HepG2 (cell line): ENCODE data around the gene EIF6. TPM values are rescaled to one million over a fixed set of nuclear protein-coding genes. Genes with fewer than 3 reads are reported as not detected.

Source experiments
- BCL3 ChIP-seq: sonication (generic); formaldehyde crosslinking; IDR thresholded peaks from 2 replicates; pipeline ENCODE4 v1.5.1; 2020; ENCODE audit warnings: mild to moderate bottlenecking, missing genetic modification reagents, moderate library complexity
- FOXM1 ChIP-seq: sonication (generic); formaldehyde crosslinking; IDR thresholded peaks from 2 replicates; pipeline ENCODE4 v1.5.0; 2020; ENCODE audit warnings: missing genetic modification reagents
- GATA4 ChIP-seq: sonication (generic); IDR thresholded peaks from 2 replicates; pipeline ENCODE4 v1.6.1; 2016; ENCODE audit warnings: antibody characterized with exemption, low read depth, borderline replicate concordance
- HMG20B ChIP-seq: conservative IDR thresholded peaks from 2 replicates; pipeline ENCODE4 v1.6.1; 2016; ENCODE audit warnings: missing genetic modification reagents, missing compliant biosample characterization
- KDM6A ChIP-seq: IDR thresholded peaks from 2 replicates; pipeline ENCODE4 v1.6.1; 2016; ENCODE audit warnings: low read depth
- MAFG ChIP-seq: sonication (generic); formaldehyde crosslinking; IDR thresholded peaks from 2 replicates; pipeline ENCODE4 v1.5.1; 2020; ENCODE audit warnings: mild to moderate bottlenecking, missing genetic modification reagents
- SAP130 ChIP-seq: IDR thresholded peaks from 2 replicates; pipeline ENCODE4 v1.6.1; 2016; ENCODE audit warnings: low read depth
- SKI ChIP-seq: fragments of 450-650 bp; IDR thresholded peaks from one replicate; pipeline ENCODE4 v1.6.1; 2018; ENCODE audit warnings: mild to moderate bottlenecking; ENCODE audit not compliant: partially characterized antibody
- SP1 ChIP-seq, 2 experiments: fragments of 450-650 bp in 1 of 2; sonication (generic) in 1 of 2; formaldehyde crosslinking in 1 of 2; IDR thresholded peaks; 2 replicates each; pipeline versions ENCODE4 v1.4.0 to v1.6.1; 2016 to 2020; ENCODE audit warnings: missing genetic modification reagents in 1 of 2
- polyA plus RNA-seq, 8 experiments: library from polyadenylated mRNA; depleted of rRNA in 3 of 8; stranded (reverse) in 7 of 8; unstranded in 1 of 8; fragments of >200 nt; fragmentation: Illumina TruSeq in 4 of 8; extraction: Trizol in 4 of 8; gene quantifications; 2 replicates each; pipeline versions ENCODE4 v1.2.1 to v1.2.3, GENCODE V29; 2011 to 2016; ENCODE audit warnings: low read depth in 4 of 8, missing spikeins in 1 of 8, mixed read lengths in 1 of 8; ENCODE audit not compliant: insufficient read depth in 1 of 8
- total RNA-seq, 5 experiments: library from RNA; depleted of rRNA; stranded (reverse); fragments of >200 nt; fragmentation: Illumina TruSeq; extraction: Trizol; gene quantifications; 2 replicates each; pipeline ENCODE4 v1.2.3, GENCODE V29; 2016; ENCODE audit warnings: low read depth in 1 of 5
- TF ChIP-seq, protein P1 (sequence below): sonication (generic); formaldehyde crosslinking; IDR thresholded peaks from 2 replicates; pipeline ENCODE4 v1.4.0; 2020; ENCODE audit warnings: mild to moderate bottlenecking, missing genetic modification reagents, borderline replicate concordance
- TF ChIP-seq, protein P2 (sequence below): IDR thresholded peaks from 2 replicates; pipeline ENCODE4 v1.6.1; 2016; ENCODE audit warnings: low read depth, control low read depth
- TF ChIP-seq, protein P3 (sequence below): sonication (generic); formaldehyde crosslinking; IDR thresholded peaks from 2 replicates; pipeline ENCODE4 v1.4.0; 2020; ENCODE audit warnings: mild to moderate bottlenecking, missing genetic modification reagents, borderline replicate concordance

The EIF6 gene
- total and polyA plus RNA-seq, 2 of the 13 experiments (the other 11 are each of a cell fraction or from before 2014, with no cell fraction given): 462 to 466 TPM

DNA sequence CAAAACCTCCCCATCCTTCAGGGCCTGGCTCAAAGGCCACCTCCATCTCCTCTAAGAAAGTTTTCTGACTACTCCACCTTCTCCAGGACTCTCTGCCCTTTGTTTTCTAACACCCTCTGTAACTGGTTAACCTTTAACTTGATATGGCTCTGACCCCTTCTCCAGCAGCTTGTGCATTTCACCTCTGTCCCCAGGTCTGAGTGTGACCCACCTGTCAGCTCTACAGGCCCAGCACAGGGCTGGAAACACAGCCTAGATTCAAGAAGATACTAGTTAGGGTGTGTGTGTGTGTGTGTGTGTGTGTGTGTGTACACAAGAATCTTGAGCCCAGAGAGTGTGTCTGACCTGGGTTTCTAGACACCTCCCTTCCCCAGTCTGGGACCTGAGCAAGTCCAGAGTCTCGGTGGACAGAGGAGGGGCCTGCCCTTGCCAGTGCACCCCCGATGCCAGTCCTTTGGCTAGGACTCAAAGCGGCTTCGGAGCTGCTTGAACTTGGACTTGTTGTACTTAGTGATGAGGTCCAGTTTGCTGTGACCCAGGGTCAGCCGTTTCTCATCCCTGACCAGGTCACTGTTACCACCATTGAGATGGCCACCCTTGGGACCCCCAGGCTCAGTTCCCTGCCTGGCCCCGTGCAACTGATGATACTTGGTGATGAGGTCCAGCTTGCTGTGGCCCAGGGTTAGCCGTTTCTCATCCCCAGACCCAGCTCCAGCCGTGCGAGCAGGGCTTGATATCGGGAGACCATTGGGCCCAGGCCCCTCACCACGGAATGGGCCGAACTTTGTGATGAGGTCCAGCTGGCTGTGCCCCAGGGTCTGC, 1.7 kb upstream of the EIF6 start (continued):
- TF ChIP-seq, protein P1, sequence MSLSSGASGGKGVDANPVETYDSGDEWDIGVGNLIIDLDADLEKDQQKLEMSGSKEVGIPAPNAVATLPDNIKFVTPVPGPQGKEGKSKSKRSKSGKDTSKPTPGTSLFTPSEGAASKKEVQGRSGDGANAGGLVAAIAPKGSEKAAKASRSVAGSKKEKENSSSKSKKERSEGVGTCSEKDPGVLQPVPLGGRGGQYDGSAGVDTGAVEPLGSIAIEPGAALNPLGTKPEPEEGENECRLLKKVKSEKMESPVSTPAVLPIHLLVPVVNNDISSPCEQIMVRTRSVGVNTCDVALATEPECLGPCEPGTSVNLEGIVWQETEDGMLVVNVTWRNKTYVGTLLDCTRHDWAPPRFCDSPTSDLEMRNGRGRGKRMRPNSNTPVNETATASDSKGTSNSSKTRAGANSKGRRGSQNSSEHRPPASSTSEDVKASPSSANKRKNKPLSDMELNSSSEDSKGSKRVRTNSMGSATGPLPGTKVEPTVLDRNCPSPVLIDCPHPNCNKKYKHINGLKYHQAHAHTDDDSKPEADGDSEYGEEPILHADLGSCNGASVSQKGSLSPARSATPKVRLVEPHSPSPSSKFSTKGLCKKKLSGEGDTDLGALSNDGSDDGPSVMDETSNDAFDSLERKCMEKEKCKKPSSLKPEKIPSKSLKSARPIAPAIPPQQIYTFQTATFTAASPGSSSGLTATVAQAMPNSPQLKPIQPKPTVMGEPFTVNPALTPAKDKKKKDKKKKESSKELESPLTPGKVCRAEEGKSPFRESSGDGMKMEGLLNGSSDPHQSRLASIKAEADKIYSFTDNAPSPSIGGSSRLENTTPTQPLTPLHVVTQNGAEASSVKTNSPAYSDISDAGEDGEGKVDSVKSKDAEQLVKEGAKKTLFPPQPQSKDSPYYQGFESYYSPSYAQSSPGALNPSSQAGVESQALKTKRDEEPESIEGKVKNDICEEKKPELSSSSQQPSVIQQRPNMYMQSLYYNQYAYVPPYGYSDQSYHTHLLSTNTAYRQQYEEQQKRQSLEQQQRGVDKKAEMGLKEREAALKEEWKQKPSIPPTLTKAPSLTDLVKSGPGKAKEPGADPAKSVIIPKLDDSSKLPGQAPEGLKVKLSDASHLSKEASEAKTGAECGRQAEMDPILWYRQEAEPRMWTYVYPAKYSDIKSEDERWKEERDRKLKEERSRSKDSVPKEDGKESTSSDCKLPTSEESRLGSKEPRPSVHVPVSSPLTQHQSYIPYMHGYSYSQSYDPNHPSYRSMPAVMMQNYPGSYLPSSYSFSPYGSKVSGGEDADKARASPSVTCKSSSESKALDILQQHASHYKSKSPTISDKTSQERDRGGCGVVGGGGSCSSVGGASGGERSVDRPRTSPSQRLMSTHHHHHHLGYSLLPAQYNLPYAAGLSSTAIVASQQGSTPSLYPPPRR (CRISPR knock-in tag): no peak
- TF ChIP-seq, protein P2, sequence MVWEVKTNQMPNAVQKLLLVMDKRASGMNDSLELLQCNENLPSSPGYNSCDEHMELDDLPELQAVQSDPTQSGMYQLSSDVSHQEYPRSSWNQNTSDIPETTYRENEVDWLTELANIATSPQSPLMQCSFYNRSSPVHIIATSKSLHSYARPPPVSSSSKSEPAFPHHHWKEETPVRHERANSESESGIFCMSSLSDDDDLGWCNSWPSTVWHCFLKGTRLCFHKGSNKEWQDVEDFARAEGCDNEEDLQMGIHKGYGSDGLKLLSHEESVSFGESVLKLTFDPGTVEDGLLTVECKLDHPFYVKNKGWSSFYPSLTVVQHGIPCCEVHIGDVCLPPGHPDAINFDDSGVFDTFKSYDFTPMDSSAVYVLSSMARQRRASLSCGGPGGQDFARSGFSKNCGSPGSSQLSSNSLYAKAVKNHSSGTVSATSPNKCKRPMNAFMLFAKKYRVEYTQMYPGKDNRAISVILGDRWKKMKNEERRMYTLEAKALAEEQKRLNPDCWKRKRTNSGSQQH (CRISPR knock-in tag): peak; percentile 93
- TF ChIP-seq SP1 (IDR thresholded peaks at IDR 0.05): no peak
- 0 out of 2 replicates have a peak, but pooled peaks have one; percentile 37 for TF ChIP-seq SP1 (CRISPR knock-in tag; IDR thresholded peaks at IDR 0.05)
- TF ChIP-seq KDM6A (CRISPR knock-in tag): no peak
- peak; percentile 37; the same call in 1 of the 2 replicates for TF ChIP-seq GATA4
- TF ChIP-seq MAFG (CRISPR knock-in tag): no peak
- peak; percentile 25; the same call in 1 of the 2 replicates for TF ChIP-seq BCL3 (CRISPR knock-in tag)
- peak; percentile 79 for TF ChIP-seq SKI
- TF ChIP-seq SAP130 (CRISPR knock-in tag): peak; percentile 88
- TF ChIP-seq HMG20B (CRISPR knock-in tag): no peak
- TF ChIP-seq, protein P3, sequence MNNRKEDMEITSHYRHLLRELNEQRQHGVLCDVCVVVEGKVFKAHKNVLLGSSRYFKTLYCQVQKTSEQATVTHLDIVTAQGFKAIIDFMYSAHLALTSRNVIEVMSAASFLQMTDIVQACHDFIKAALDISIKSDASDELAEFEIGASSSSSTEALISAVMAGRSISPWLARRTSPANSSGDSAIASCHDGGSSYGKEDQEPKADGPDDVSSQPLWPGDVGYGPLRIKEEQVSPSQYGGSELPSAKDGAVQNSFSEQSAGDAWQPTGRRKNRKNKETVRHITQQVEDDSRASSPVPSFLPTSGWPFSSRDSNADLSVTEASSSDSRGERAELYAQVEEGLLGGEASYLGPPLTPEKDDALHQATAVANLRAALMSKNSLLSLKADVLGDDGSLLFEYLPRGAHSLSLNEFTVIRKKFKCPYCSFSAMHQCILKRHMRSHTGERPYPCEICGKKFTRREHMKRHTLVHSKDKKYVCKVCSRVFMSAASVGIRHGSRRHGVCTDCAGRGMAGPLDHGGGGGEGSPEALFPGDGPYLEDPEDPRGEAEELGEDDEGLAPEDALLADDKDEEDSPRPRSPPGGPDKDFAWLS: no peak
- TF ChIP-seq FOXM1 (CRISPR knock-in tag): no peak
